Gastroesophageal sphincter (tissue), 3 donors: ENCODE measurements around the gene BIRC2.

Experiments used
- CTCF ChIP-seq, 4 experiments: fragments of 200-600 bp in 2 of 4; fragments of 450-650 bp in 2 of 4; sonication (generic) in 1 of 4; IDR thresholded peaks; one replicate each; pipeline ENCODE4 v1.5.1; 2017 to 2019; ENCODE audit warnings: antibody characterized with exemption in 4 of 4, mild to moderate bottlenecking in 2 of 4, moderate library complexity in 2 of 4
- EP300 ChIP-seq: sonication (generic); formaldehyde crosslinking; IDR thresholded peaks from one replicate; pipeline ENCODE4 v1.6.1; 2017; ENCODE audit warnings: antibody characterized with exemption, mild to moderate bottlenecking
- POLR2A ChIP-seq, 2 donors: fragments of 450-650 bp; IDR thresholded peaks; one replicate each; pipeline ENCODE4 v1.6.1; 2017; ENCODE audit warnings: antibody characterized with exemption in 2 of 2, mild to moderate bottlenecking in 2 of 2, moderate library complexity in 1 of 2
- POLR2AphosphoS5 ChIP-seq: sonication (generic); formaldehyde crosslinking; IDR thresholded peaks from one replicate; pipeline ENCODE4 v1.6.1; 2017; ENCODE audit warnings: antibody characterized with exemption

DNA sequence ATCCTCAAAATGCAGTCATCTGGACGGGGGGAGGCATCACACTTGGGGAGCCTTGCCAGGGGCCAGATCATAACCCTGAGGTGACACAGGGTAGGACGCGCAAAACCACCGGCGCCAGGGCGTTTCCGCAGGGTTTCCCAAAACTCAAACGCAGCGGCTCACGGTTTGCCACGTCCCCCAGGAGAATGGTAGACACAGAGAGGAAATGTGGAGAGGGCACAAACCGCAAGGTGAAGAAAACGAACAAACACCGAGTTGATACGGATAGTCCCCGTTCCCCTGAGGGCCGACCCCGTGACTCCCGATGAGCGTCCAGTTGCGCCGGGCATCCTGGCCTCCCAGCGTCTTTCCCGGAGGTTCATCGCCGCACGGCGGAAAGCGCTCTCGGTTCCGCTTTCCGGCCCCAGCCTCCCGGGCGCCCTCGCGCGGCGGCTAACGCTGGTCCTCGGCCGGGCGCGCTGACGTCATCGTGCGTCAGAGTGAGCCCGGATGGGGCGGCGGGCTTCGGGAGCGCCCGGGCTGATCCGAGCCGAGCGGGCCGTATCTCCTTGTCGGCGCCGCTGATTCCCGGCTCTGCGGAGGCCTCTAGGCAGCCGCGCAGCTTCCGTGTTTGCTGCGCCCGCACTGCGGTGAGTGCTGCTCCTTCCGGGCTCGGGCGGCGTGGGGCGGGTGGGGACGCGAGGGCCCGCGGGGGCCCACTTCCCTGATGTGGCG, at the start of gene BIRC2:
- TF ChIP-seq CTCF (IDR thresholded peaks at IDR 0.05) (peak; percentile 40 to 94 (median 86)), POLR2AphosphoS5 (peak; percentile 90), POLR2A (IDR thresholded peaks at IDR 0.05) (peak; percentile 91 to 92), EP300 (no peak)
